Measurements from ENCODE around the gene SLC18A3.

SLC18A3 gene

GRCh38 chr10:49612513-49613164 is 2.5 kb downstream of the SLC18A3 start:
- DNase-seq, result no peak

DNA sequence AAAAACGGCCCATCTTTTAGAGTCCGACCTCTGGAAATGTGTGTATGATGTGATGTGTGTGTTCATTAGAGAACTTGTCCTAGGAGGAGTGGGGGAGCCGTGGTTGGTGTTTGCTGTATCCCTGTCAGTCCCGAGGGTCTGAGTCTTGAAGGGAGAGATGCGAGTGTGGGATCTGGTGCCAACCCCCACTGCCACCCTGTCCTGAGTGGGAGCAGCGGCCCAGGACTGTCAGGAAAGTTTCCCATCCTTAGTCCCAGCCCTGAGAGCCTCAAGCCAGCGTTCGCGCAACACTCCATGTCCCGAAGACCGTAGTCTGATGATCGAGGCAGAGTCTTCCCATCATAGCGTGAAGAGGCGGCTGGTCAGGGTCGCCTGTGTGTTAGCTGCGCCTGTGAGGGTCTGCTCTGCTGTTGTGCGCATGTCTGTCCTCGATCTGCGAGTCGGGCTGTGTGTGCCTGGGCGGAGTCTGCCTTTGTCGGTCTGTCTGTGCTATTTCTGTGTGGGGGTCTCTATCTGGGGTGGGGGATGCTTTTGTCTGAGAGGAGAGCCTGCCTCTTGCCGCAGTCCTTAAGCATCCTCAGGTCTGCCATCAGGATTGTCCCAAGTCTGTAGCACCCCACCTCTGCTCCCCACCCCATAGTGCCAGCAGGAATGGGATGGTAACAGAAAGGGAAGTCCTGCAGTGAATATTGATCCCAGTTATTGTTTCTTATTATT is 3.2 kb downstream of the SLC18A3 start:
- no peak for DNase-seq

- DNase-seq, result no peak
Measured at GRCh38 chr10:49613882-49614241, 3.8 kb downstream of the SLC18A3 start, which contains the start of gene CHAT. TSS of gene CHAT (plus strand) at chr10:49614037. CDS start at chr10:49614190, 153 bp downstream.

DNA sequence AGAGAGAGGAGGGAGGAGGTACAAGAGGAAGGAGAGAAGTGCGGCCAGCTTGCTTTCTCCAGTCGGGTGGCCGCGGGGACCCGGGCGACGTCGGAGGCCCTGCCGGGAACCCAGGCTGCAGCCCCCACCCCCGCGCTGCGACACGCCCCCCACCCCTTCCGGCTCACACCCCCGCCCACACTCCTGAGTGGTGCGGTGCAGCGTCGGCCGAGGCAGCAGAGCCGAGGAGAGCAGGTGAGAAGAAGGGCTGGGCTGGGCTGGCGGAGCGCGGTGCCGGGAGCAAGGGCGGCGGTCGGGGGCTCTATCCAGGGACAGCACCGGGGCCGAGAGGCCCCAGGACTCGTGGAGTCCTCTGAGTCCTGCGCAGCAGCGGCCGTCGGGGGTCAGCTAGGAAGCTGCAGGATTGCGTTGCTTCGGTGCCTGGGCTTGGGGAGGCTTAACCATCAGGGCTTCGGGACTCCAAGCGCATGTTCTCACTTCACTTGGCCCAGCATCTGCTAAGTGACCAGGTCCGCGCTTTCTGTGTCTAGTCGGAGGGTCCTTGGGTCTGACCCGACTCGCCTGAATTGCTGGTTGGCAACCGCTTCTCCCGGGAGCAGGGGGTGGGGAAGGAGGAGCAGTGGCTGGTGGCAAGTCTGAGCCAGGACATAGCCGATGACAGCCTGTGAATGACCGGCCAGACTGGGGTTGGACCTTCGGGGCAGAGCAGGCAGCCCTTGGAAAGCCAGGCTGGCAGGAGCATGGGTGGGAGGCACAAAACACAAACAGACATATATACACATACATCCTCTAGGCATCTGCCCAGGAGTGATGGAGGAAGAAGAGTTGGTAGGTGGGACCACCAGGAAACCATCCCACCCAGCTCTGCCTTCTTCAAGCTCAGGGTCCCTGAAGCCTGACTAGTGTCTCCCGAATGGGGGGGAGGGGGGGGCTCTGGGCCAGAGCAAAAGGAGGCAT is 4.4 kb downstream of the SLC18A3 start:
- DNase-seq, result no peak

DNA sequence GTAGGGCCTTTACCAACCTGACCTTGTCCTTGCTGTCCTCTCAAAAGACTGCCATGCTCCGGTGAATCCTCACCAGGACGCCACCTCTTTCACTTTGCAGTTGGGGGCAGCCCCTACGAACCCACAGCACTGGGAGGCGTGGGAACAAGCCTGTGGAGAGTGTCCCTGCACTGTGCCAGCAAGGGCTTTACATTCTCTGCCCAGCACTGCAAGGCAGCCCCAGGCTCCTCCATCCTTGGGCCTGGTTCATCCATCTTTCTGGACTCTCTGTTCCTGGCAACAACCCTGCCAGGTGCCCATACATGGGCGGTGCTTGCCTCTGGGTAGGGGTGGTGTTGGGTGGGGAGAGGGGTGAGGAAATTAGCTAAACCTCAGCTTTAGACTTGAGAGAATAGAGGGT is 5.1 kb downstream of the SLC18A3 start:
- no peak for DNase-seq

GRCh38 chr10:49615721-49616120 is 5.6 kb downstream of the SLC18A3 start:
- no peak for DNase-seq

GRCh38 chr10:49616421-49617101 is 6.5 kb downstream of the SLC18A3 start:
- DNase-seq, result no peak

DNA sequence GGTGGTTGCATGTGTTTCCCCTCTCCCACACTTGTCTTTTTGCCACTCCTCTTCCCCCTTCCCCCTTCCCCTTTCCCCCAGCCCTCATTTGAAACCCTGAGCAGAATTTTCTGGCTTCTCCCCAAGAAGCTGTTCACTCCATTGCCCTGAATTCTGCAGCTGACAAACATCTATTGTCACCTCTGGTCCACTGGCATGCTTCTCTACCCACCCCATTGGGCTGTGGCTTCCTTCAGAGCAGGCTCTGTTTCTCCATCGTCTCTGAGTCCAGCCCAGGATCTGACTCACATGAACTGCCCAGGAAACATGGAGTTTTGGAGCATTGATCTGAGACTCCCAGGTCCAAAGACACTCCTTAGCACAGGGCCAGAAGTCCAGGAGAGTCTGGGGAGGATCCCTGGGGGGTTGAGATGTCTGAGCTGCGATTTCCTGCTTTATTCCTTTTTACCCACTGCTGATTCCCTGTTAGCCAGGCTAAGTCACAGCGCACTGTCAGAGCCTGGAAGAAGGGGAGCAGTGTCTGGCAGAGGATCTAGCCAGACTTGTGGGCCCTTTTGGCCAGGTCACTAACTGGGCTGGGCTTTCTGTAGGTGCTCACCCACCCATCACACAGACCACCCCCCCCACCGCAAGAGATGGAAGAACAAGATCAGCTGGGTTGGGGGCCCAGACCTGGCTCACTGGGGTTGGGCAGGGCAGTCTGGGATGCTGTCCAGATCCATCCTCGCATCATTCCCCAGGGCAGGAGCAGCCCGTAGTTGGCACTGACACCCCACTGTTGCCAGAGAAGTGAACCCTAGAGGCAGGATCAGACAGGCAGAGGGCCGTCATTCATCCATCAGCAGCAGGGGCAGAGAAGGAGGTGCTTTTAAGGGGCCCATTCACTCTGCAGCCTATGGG is 7.3 kb downstream of the SLC18A3 start:
- no peak for DNase-seq

GRCh38 chr10:49618821-49619220 is 8.7 kb downstream of the SLC18A3 start:
- no peak for DNase-seq

DNA sequence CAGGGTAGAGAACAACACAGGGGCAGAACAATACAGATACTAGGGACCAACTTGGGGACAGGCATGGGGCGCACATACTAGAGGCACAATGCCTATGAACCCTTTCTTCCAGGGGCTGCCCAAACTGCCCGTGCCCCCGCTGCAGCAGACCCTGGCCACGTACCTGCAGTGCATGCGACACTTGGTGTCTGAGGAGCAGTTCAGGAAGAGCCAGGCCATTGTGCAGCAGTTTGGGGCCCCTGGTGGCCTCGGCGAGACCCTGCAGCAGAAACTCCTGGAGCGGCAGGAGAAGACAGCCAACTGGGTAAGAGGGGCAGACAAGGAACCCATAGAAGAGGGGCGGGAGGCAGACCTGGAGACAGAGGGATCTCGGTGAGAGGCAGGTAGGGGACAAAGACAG is 9.5 kb downstream of the SLC18A3 start:
- no peak for DNase-seq

- no peak for DNase-seq
Measured at GRCh38 chr10:49620286-49620810, 10.2 kb downstream of the SLC18A3 start.

GRCh38 chr10:49620841-49621378 is 10.8 kb downstream of the SLC18A3 start:
- no peak for DNase-seq

- DNase-seq, result no peak
Measured at GRCh38 chr10:49621561-49621960, 11.5 kb downstream of the SLC18A3 start.

DNA sequence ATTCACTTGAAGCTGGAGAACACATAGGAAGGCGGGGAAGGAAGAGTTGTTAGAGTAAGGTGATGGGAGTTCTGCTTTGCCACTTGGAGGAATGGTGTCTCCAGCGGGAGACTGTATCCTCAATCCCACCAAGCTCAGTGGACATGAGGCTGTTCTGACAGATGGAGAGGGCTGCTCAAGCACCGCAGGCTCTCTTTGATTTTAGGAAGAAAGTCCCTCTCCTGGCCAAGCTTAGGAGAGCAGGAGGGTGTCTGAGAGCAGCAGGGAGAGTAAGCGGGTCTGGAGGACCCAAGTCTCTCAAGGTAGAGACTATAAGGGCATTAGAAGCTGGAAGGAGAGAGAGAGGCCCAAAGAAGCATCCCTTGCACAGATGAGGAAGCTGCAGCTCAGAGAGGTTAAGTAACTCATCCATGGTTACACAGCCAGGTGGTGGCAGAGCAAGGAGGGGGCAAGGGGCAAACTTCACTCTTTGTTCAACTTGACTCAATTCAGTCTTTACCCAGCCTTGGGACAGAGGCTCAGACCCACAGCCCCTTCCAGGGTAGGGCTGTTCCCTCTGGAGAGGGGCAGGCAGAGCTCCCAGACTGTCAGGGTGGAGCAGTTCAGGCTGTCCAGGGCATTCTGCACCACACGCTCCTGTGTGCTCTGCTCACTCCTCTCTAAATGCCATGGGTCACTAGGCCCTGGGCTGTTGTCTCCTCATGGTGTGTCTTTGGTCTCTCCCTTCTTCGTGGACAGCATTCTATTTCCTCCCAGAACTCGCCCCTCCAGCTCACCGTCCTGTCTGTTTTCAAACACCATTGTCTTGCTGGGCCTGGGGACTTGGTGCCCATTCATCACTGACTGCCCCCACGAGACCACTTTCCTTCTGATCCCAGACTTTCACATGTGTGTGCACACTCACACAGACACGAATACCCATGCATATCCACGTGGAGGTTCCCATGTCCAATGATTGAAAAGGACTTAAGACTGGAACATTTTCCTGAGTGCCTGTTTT is 12.6 kb downstream of the SLC18A3 start:
- DNase-seq, result no peak

- DNase-seq, result no peak
Measured at GRCh38 chr10:49624629-49625028, 14.5 kb downstream of the SLC18A3 start.

GRCh38 chr10:49625411-49625810 is 15.3 kb downstream of the SLC18A3 start:
- DNase-seq, result no peak

DNA sequence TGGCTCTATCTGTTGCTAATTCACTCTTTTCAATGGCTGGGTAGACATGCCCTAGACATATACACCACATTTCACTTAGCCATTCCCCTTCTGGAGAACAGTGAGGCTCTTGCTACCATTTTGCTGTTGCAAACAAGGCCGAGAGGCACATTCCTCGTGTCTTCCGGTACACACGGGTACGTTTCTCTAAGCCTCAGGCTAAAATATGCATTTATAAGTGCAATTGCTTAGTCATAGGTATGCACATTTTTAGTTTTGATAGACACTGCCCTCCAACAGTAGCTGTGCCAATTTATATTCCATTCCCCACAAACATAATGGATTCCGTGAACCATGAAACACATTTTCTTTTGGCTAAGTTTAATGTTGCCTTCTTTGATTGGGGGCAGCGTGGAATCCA is 16.9 kb downstream of the SLC18A3 start:
- DNase-seq, result no peak

- no peak for DNase-seq
Measured at GRCh38 chr10:49627644-49628247, 17.6 kb downstream of the SLC18A3 start.

DNA sequence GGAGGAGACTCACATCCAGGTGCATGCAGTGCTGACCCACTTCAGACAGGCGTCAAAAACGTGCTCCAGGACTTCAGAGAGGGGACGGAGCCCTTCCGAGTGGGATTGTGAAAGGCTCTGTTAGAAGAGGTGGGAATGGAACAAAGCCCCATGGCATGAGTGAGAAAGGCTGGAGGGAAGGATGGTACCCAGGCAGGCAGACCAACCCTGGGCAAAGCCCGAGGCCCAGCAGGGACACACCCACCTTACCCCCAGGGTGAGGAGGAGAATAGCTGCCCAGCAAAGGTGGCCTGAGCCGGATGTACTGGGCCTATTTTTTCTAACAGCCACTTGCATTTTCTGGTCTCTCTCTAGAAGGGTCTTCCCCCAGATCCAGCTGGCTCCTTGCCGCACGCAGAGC is 18.5 kb downstream of the SLC18A3 start:
- no peak for DNase-seq
